Measurements from ENCODE around the gene EIF2AK3.
"Not testable (repeated sequence)": the region's sequence is repeated elsewhere in the genome, so short reads cannot be mapped to it uniquely, and the experiment has no call there.

EIF2AK3 gene

GRCh38 chr2:88627055-88627855, at the start of gene EIF2AK3:
TSS of gene EIF2AK3 (minus strand) at chr2:88627464. CDS start at chr2:88627274, 190 bp downstream.
- peak; percentile 96 for DNase-seq

- no peak for DNase-seq
These were observed 46.1 kb upstream of the EIF2AK3 start for GRCh38 chr2:88673363-88673762.

GRCh38 chr2:88671786-88672427, 44.6 kb upstream of the EIF2AK3 start:
- peak; percentile 5 for DNase-seq

GRCh38 chr2:88669482-88670214, 42.4 kb upstream of the EIF2AK3 start:
- no peak for DNase-seq

GRCh38 chr2:88668862-88669261, 41.6 kb upstream of the EIF2AK3 start:
- DNase-seq, result no peak

- no peak for DNase-seq
These were observed 40.0 kb upstream of the EIF2AK3 start for GRCh38 chr2:88667219-88667618.

GRCh38 chr2:88666576-88666975, 39.3 kb upstream of the EIF2AK3 start:
- no peak for DNase-seq

GRCh38 chr2:88660622-88661021, 33.4 kb upstream of the EIF2AK3 start:
- DNase-seq, result no peak

GRCh38 chr2:88659538-88659915, 32.3 kb upstream of the EIF2AK3 start:
- no peak for DNase-seq

- DNase-seq, result no peak
These were observed 31.7 kb upstream of the EIF2AK3 start for GRCh38 chr2:88658881-88659537.

- DNase-seq, result no peak
These were observed 31.1 kb upstream of the EIF2AK3 start for GRCh38 chr2:88658326-88658725.

GRCh38 chr2:88657131-88657530, 29.9 kb upstream of the EIF2AK3 start:
- no peak for DNase-seq

- no peak for DNase-seq
These were observed 29.4 kb upstream of the EIF2AK3 start for GRCh38 chr2:88656690-88657089.

- no peak for DNase-seq
These were observed 27.4 kb upstream of the EIF2AK3 start for GRCh38 chr2:88654714-88655113.

- no peak for DNase-seq
These were observed 24.4 kb upstream of the EIF2AK3 start for GRCh38 chr2:88651646-88652045.

GRCh38 chr2:88645291-88645882, 18.1 kb upstream of the EIF2AK3 start:
- DNase-seq, result not testable (repeated sequence)

- no peak for DNase-seq
These were observed 15.0 kb upstream of the EIF2AK3 start for GRCh38 chr2:88642278-88642677.

- no peak for DNase-seq
These were observed 14.1 kb upstream of the EIF2AK3 start for GRCh38 chr2:88641330-88641729.

- no peak for DNase-seq
These were observed 12.6 kb upstream of the EIF2AK3 start for GRCh38 chr2:88639865-88640264.

- DNase-seq, result no peak
These were observed 11.5 kb upstream of the EIF2AK3 start for GRCh38 chr2:88638743-88639142.

- no peak for DNase-seq
These were observed 10.9 kb upstream of the EIF2AK3 start for GRCh38 chr2:88638123-88638650.

- no peak for DNase-seq
These were observed 10.2 kb upstream of the EIF2AK3 start for GRCh38 chr2:88637464-88637863.

GRCh38 chr2:88636026-88636425, 8.8 kb upstream of the EIF2AK3 start:
- DNase-seq, result no peak

Data from NCI-H1105 (cell line).